Parathyroid adenoma (tissue), 2 donors: ENCODE measurements around the gene OGA.
A peak's percentile ranks its signal among the peaks of the same experiment; 100 is the strongest.

ENCODE experiments used
- H2AFZ ChIP-seq: fragments of 300-600 bp; sonication (generic); one replicate; pipeline ENCODE4 v1.7.0; 2017; ENCODE audit warnings: antibody characterized with exemption, mild to moderate bottlenecking
- H3K27ac ChIP-seq: fragments of 300-600 bp; sonication (generic); one replicate; pipeline ENCODE4 v1.7.0; 2017
- H3K27me3 ChIP-seq: fragments of 300-600 bp; sonication (generic); one replicate; pipeline ENCODE4 v1.7.0; 2017; ENCODE audit warnings: low read length; ENCODE audit not compliant: control insufficient read depth, insufficient read depth
- H3K36me3 ChIP-seq: fragments of 300-600 bp; sonication (generic); one replicate; pipeline ENCODE4 v1.7.0; 2017; ENCODE audit warnings: low read length; ENCODE audit not compliant: control insufficient read depth, insufficient read depth
- H3K4me1 ChIP-seq: fragments of 300-600 bp; sonication (generic); one replicate; pipeline ENCODE4 v1.7.0; 2017; ENCODE audit warnings: control low read depth
- H3K4me2 ChIP-seq: fragments of 300-600 bp; sonication (generic); one replicate; pipeline ENCODE4 v1.7.0; 2017; ENCODE audit warnings: low read length
- H3K4me3 ChIP-seq: fragments of 300-600 bp; sonication (generic); one replicate; pipeline ENCODE4 v1.7.0; 2017; ENCODE audit warnings: low read depth, low read length
- H3K79me2 ChIP-seq: fragments of 300-600 bp; sonication (generic); one replicate; pipeline ENCODE4 v1.7.0; 2017; ENCODE audit warnings: control low read depth
- H3K9ac ChIP-seq: fragments of 300-600 bp; sonication (generic); one replicate; pipeline ENCODE4 v1.7.0; 2017; ENCODE audit warnings: mild to moderate bottlenecking
- H3K9me3 ChIP-seq: fragments of 300-600 bp; sonication (generic); one replicate; pipeline ENCODE4 v1.7.0; 2017; ENCODE audit warnings: low read length; ENCODE audit not compliant: control insufficient read depth
- CTCF ChIP-seq: fragments of 300-600 bp; sonication (generic); IDR thresholded peaks from one replicate; pipeline ENCODE4 v1.7.0; 2017; ENCODE audit warnings: antibody characterized with exemption, mild to moderate bottlenecking
- donor health status: primary hyperparathyroidism.

The OGA gene

DNA sequence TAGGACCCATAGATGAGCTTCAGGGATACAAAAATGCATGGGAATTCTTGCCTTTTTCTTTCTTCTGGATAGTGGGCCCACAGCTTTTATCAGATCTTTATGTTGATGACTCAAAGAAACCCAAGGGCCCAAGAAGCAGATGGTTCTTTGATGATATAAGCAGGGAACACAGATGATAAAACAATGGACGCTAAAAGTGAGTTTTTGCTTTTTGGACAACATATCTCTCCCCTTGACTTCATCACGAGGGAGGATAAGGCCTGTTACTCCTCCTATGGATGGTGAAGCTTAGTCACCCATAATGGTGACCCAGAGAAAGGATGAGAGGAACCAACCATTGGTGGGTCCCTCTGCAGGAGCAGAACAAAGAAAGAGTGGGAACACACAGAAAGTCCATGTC lies 6.5 kb upstream of the OGA start:
- no peaks in the 10 kb centered on the region for H3K27me3 ChIP-seq
- H3K9me3 ChIP-seq = no peaks in the 10 kb centered on the region
- H2AFZ ChIP-seq = no peak overlapping the region
- H3K4me1 ChIP-seq = no peaks in the 10 kb centered on the region
- H3K9ac ChIP-seq = no peak overlapping the region
- H3K4me3 ChIP-seq = no peak overlapping the region
- H3K79me2 ChIP-seq = no peaks in the 10 kb centered on the region
- H3K4me2 ChIP-seq = no peak overlapping the region
- no peaks in the 10 kb centered on the region for H3K36me3 ChIP-seq
- no peak for TF ChIP-seq CTCF
- no peak overlapping the region for H3K27ac ChIP-seq

DNA sequence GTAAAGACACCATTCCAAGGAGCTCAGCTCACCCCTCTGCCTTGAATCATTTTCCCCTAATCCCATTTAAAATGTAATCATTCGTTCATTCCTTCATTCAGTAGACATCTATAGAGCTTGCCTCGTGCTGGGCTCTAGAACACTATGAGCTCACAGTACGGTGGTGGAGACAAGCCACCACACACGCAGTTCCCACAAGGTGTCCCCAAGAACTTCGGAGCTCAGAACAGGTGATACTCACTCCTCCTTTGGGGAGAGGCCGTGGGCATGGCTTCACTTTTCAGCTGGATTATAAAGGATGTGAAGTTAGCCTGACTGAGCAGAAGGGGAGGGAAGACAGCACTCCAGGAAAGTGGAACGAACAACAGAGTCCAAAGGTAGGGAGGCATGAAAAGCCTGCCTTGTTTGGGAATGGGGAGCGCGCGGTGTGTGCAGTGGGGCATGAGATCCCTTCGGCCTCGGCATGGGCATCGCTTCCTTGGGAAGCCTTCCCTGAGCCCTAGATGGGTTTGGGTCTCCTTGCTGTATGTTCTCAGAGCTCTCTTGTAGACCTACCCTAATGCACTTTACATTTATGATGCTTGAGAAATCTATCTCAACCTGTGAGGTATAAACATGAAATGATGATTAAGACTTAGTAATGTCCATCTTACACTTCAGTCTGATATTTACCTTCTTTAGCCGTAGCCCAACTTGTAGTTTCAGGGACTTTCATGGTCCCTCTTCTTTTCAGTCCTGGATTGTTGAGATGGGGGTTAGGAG lies 809 bp upstream of the OGA start:
- Histone ChIP-seq H3K27ac (peak overlapping the region; percentile 97), H2AFZ (peak overlapping the region; percentile 95), H3K9ac (no peak overlapping the region), H3K4me2 (peak overlapping the region; percentile 63), H3K36me3 (no peaks in the 10 kb centered on the region), H3K4me1 (peaks cover 8% of the 10 kb centered on the region), H3K79me2 (peaks cover 24% of the 10 kb centered on the region), H3K4me3 (peak overlapping the region; percentile 97), H3K9me3 (no peaks in the 10 kb centered on the region), H3K27me3 (no peaks in the 10 kb centered on the region)
- no peak for TF ChIP-seq CTCF

DNA sequence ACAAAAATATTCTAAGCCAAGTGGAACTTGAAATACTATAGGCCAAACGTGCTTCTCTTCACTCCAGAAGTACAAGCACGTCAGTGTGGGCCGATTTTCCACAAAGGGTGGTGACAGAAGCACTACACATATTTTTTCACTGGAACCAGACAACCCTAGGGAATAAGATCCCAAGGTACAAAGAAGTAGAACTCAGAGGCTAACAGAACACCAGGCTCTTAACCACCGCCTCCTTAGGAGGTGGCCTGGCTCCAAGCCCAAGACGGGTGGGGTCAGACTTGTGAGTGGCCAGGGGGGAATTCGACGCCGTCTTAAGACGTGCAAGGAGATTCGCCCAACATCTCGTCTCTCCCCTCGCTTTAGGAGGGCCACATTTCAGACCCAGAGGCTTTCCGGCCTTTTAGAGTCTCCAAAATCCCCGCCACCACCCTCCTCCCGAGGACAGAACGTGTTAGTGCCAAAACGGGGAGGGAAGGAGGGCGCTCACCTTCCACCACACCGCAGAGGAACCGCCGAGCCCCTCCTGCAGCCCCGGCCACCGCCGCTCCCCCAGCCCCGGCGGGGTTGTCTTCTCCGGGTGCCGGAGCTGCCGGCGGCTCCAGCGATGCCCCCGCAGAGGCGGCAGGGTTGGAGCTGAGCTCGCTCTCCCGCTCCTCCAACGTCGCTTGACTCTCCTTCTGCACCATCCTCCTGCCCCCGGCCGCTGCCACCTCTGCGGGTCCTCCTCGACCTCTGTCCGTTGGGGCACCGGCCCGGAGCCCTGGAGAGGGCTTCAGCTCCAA lies 716 bp downstream of the OGA start:
- Histone ChIP-seq H3K27ac (peak overlapping the region; percentile 97), H3K79me2 (peaks cover 34% of the 10 kb centered on the region), H3K9me3 (no peaks in the 10 kb centered on the region), H3K4me1 (peaks cover 11% of the 10 kb centered on the region), H3K4me2 (peak overlapping the region; percentile 95), H3K36me3 (no peaks in the 10 kb centered on the region), H3K27me3 (no peaks in the 10 kb centered on the region), H3K4me3 (peak overlapping the region; percentile 97), H2AFZ (peak overlapping the region; percentile 95), H3K9ac (peak overlapping the region; percentile 98)
- no peak for TF ChIP-seq CTCF

DNA sequence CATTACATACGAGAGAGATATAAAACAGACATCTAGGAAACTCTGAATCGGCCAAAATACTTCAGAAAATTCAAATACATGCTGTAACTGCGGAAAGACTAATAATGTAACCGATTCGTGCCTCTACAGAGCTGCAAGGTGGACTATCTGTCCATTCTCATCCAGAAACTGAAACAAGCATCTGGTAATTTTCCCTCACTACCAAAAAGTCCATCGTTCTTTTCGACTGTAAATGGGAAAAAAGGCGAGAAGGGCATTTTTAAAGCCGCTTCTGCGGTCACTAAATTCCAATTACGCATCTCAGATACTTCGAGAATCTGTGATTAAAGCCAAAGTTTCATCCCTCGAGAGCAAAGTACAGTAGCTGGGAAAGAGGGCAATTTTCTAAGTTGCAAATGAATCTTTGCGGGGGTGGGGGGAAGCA lies 1.3 kb downstream of the OGA start:
- peak overlapping the region; percentile 97 for H3K27ac ChIP-seq
- peaks cover 11% of the 10 kb centered on the region for H3K4me1 ChIP-seq
- no peaks in the 10 kb centered on the region for H3K27me3 ChIP-seq
- H2AFZ ChIP-seq = no peak overlapping the region
- no peaks in the 10 kb centered on the region for H3K36me3 ChIP-seq
- H3K79me2 ChIP-seq = peaks cover 39% of the 10 kb centered on the region
- H3K9ac ChIP-seq = no peak overlapping the region
- TF ChIP-seq CTCF = no peak
- H3K9me3 ChIP-seq = no peaks in the 10 kb centered on the region
- peak overlapping the region; percentile 97 for H3K4me3 ChIP-seq
- peak overlapping the region; percentile 95 for H3K4me2 ChIP-seq
